Measurements from ENCODE around the gene SLC43A2.

The SLC43A2 gene

GRCh38 chr17:1559047-1560043, 69.3 kb downstream of the SLC43A2 start:
- H3K79me2 ChIP-seq (ENCODE audit: low read length), result peaks cover 58% of the 10 kb centered on the region
- H3K4me3 ChIP-seq (ENCODE audit: low read length), result no peak overlapping the region
- H4K20me1 ChIP-seq (ENCODE audit: insufficient read depth, low read length), result no peaks in the 10 kb centered on the region
- H3K4me2 ChIP-seq (ENCODE audit: low read depth, low read length), result no peak overlapping the region
- no peak overlapping the region for H3K27ac ChIP-seq (ENCODE audit: low read length)
- H3F3A ChIP-seq (ENCODE audit: insufficient read depth, low read length), result 0 out of 2 replicates have a peak, but pooled peaks cover 4% of the 10 kb centered on the region
- H3K9me2 ChIP-seq (replicated peaks; ENCODE audit: insufficient read depth, low read length), result no peaks in the 10 kb centered on the region
- H3K9ac ChIP-seq (ENCODE audit: low read length), result no peak overlapping the region
- no peaks in the 10 kb centered on the region; the same call in 1 of the 2 replicates for H3K27me3 ChIP-seq (replicated peaks; ENCODE audit: insufficient read depth, low read length)
- no peak overlapping the region for H2AFZ ChIP-seq (ENCODE audit: low read length)
- no peak for DNase-seq
- no peaks in the 10 kb centered on the region for H3K9me3 ChIP-seq (replicated peaks; ENCODE audit: insufficient read depth, low read length)
- no peak for TF ChIP-seq EZH2phosphoT487 (IDR thresholded peaks at IDR 0.05; ENCODE audit: low read length)
- no peak for TF ChIP-seq CTCF (IDR thresholded peaks at IDR 0.05; ENCODE audit: low read length)
- no peak for TF ChIP-seq EZH2 (optimal IDR thresholded peaks at IDR 0.05; ENCODE audit: low read depth, low read length)
- H3K4me1 ChIP-seq (ENCODE audit: low read length), result peaks cover 6% of the 10 kb centered on the region
- H3K36me3 ChIP-seq (replicated peaks; ENCODE audit: insufficient read depth, low read length), result no peaks in the 10 kb centered on the region

GRCh38 chr17:1558401-1558800, 70.2 kb downstream of the SLC43A2 start:
- Histone ChIP-seq H3K36me3 (replicated peaks; ENCODE audit: insufficient read depth, low read length) (no peaks in the 10 kb centered on the region), H3K27me3 (replicated peaks; ENCODE audit: insufficient read depth, low read length) (no peaks in the 10 kb centered on the region), H3K9me3 (replicated peaks; ENCODE audit: insufficient read depth, low read length) (no peaks in the 10 kb centered on the region), H3K4me2 (ENCODE audit: low read depth, low read length) (no peak overlapping the region), H3K27ac (ENCODE audit: low read length) (no peak overlapping the region), H3K79me2 (ENCODE audit: low read length) (peaks cover 58% of the 10 kb centered on the region), H4K20me1 (ENCODE audit: insufficient read depth, low read length) (no peaks in the 10 kb centered on the region), H3F3A (ENCODE audit: insufficient read depth, low read length) (no peaks in the 10 kb centered on the region), H3K4me3 (ENCODE audit: low read length) (no peak overlapping the region), H3K9me2 (replicated peaks; ENCODE audit: insufficient read depth, low read length) (no peaks in the 10 kb centered on the region), H3K4me1 (ENCODE audit: low read length) (peaks cover 6% of the 10 kb centered on the region), H2AFZ (ENCODE audit: low read length) (no peak overlapping the region), H3K9ac (ENCODE audit: low read length) (no peak overlapping the region)
- no peak for TF ChIP-seq CTCF (IDR thresholded peaks at IDR 0.05; ENCODE audit: low read length)
- TF ChIP-seq EZH2 (optimal IDR thresholded peaks at IDR 0.05; ENCODE audit: low read depth, low read length), result no peak
- no peak for TF ChIP-seq EZH2phosphoT487 (IDR thresholded peaks at IDR 0.05; ENCODE audit: low read length)
- DNase-seq, result no peak

GRCh38 chr17:1557355-1558095, 71.1 kb downstream of the SLC43A2 start:
- no peak for DNase-seq
- Histone ChIP-seq H3K4me2 (ENCODE audit: low read depth, low read length) (no peak overlapping the region), H4K20me1 (ENCODE audit: insufficient read depth, low read length) (no peaks in the 10 kb centered on the region), H3K27ac (ENCODE audit: low read length) (no peak overlapping the region), H3K9me2 (replicated peaks; ENCODE audit: insufficient read depth, low read length) (no peaks in the 10 kb centered on the region), H3K4me3 (ENCODE audit: low read length) (no peak overlapping the region), H3K9me3 (replicated peaks; ENCODE audit: insufficient read depth, low read length) (no peaks in the 10 kb centered on the region), H3K79me2 (ENCODE audit: low read length) (peaks cover 58% of the 10 kb centered on the region), H3K9ac (ENCODE audit: low read length) (no peak overlapping the region), H3K4me1 (ENCODE audit: low read length) (peaks cover 6% of the 10 kb centered on the region), H2AFZ (ENCODE audit: low read length) (no peak overlapping the region), H3K27me3 (replicated peaks; ENCODE audit: insufficient read depth, low read length) (no peaks in the 10 kb centered on the region), H3F3A (ENCODE audit: insufficient read depth, low read length) (no peaks in the 10 kb centered on the region), H3K36me3 (replicated peaks; ENCODE audit: insufficient read depth, low read length) (no peaks in the 10 kb centered on the region)
- TF ChIP-seq CTCF (IDR thresholded peaks at IDR 0.05; ENCODE audit: low read length) (no peak), EZH2phosphoT487 (IDR thresholded peaks at IDR 0.05; ENCODE audit: low read length) (no peak), EZH2 (optimal IDR thresholded peaks at IDR 0.05; ENCODE audit: low read depth, low read length) (no peak)

All from MM.1S (cell line).